DOHH2 (cell line): ENCODE measurements around the gene SNX20.

Experiments
- H3F3A ChIP-seq: fragments of 200-600 bp; sonication (generic), shearing (Covaris generic); 2 replicates; pipeline ENCODE4 v1.6.0; 2016; ENCODE audit warnings: antibody characterized with exemption, mild to moderate bottlenecking; ENCODE audit not compliant: control insufficient read depth, insufficient read depth
- H3K27ac ChIP-seq: fragments of 200-600 bp; sonication (generic); 2 replicates; pipeline ENCODE4 v1.5.1; 2014; ENCODE audit warnings: low read depth, mild to moderate bottlenecking, low read length, moderate library complexity
- H3K27me3 ChIP-seq: fragments of 200-600 bp; sonication (generic); 2 replicates; pipeline ENCODE4 v1.6.1; 2014; ENCODE audit warnings: mild to moderate bottlenecking, low read length, mixed read lengths; ENCODE audit not compliant: control insufficient read depth
- H3K36me3 ChIP-seq: fragments of 200-600 bp; sonication (generic); 2 replicates; pipeline ENCODE4 v1.6.1; 2014; ENCODE audit warnings: mild to moderate bottlenecking, low read length, moderate library complexity, mixed read lengths; ENCODE audit not compliant: control insufficient read depth
- H3K4me1 ChIP-seq: fragments of 200-600 bp; sonication (generic); 2 replicates; pipeline ENCODE4 v1.6.1; 2014; ENCODE audit warnings: mild to moderate bottlenecking, low read length, mixed read lengths; ENCODE audit not compliant: control insufficient read depth
- H3K4me2 ChIP-seq: fragments of 200-600 bp; sonication (generic); 2 replicates; pipeline ENCODE4 v1.6.0; 2014; ENCODE audit warnings: mild to moderate bottlenecking, low read length, moderate library complexity
- H3K4me3 ChIP-seq: fragments of 200-600 bp; sonication (generic); 2 replicates; pipeline ENCODE4 v1.5.1; 2014; ENCODE audit warnings: mild to moderate bottlenecking, low read length, mixed read lengths
- H3K79me2 ChIP-seq: fragments of 200-600 bp; sonication (generic); 2 replicates; pipeline ENCODE4 v1.6.1; 2014; ENCODE audit warnings: mild to moderate bottlenecking, low read length, mixed read lengths; ENCODE audit not compliant: control insufficient read depth
- H3K9me2 ChIP-seq: fragments of 200-600 bp; sonication (generic); replicated peaks from 2 replicates; pipeline ENCODE4 v1.6.1; 2014; ENCODE audit warnings: mild to moderate bottlenecking, low read length, mixed read lengths; ENCODE audit not compliant: control insufficient read depth
- H3K9me3 ChIP-seq: fragments of 200-600 bp; sonication (generic); 2 replicates; pipeline ENCODE4 v1.6.1; 2014; ENCODE audit warnings: antibody characterized with exemption, low read length, mixed read lengths; ENCODE audit not compliant: control insufficient read depth, insufficient read depth
- H4K20me1 ChIP-seq: fragments of 200-600 bp; sonication (generic); 2 replicates; pipeline ENCODE4 v1.6.0; 2014; ENCODE audit warnings: low read depth, mild to moderate bottlenecking, antibody characterized with exemption, low read length, moderate library complexity; ENCODE audit not compliant: control insufficient read depth, insufficient read depth
- EZH2phosphoT487 ChIP-seq: fragments of 200-600 bp; sonication (generic); IDR thresholded peaks from 2 replicates; pipeline ENCODE4 v1.6.1; 2017; ENCODE audit warnings: borderline replicate concordance, mild to moderate bottlenecking, antibody characterized with exemption, low read length, moderate library complexity, mixed read lengths
- TF ChIP-seq, protein P1 (sequence below): fragments of 200-600 bp; sonication (generic); IDR thresholded peaks from one replicate; pipeline ENCODE4 v1.5.1; 2014; ENCODE audit warnings: antibody characterized with exemption, mild to moderate bottlenecking, low read depth, low read length; ENCODE audit not compliant: poor library complexity, severe bottlenecking

The SNX20 gene

DNA sequence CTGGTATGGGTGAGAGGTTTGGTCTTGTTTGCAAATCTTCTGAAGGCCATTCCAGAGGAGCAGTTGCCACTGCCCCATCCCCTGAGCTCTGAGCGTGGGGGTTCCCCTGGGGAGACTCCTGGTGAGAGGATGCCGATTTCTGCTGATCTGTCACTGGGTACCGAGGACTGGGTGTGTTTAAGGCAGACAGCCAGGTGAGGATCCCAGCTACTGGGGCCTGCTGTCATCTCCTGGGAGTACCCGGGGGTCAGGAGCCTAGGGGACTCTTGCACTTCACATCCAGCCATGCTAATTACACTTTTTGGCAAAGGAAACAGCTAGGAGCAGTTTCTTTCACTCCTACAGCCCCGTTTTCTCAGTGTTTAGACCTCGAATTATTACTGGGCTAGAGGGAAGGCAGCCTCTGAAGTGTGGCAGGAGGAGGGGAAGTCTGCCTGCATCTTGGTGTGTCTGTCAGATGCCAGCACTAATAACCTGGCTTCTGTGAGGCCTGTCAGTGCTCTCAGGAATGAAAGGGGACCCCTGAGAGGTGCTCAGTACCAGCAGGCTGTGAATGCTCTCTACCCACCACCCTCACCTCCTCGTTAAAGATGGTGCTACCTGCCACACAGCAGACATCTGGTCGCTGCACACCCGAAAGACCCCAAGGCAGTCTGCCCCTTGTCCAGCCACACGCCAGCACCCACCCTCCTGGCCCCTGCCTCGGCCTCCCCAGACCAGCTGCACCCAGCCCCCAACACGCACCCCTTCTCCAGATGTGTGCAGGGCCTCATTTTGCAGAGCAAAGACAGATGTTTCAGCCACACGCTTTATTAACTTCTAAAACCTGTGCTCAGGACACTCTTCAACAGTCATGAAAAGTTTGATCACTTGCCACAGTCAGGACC lies 43.2 kb downstream of the SNX20 start:
- Histone ChIP-seq H3K9me2 (no peaks in the 10 kb centered on the region), H3F3A (no peaks in the 10 kb centered on the region), H3K36me3 (no peaks in the 10 kb centered on the region), H3K9me3 (no peaks in the 10 kb centered on the region), H3K27ac (no peak overlapping the region), H3K4me1 (no peaks in the 10 kb centered on the region), H3K79me2 (no peaks in the 10 kb centered on the region), H3K27me3 (no peaks in the 10 kb centered on the region; the same call in 1 of the 2 replicates), H3K4me3 (no peak overlapping the region), H4K20me1 (no peaks in the 10 kb centered on the region), H3K4me2 (no peak overlapping the region)
- TF ChIP-seq, protein P1, sequence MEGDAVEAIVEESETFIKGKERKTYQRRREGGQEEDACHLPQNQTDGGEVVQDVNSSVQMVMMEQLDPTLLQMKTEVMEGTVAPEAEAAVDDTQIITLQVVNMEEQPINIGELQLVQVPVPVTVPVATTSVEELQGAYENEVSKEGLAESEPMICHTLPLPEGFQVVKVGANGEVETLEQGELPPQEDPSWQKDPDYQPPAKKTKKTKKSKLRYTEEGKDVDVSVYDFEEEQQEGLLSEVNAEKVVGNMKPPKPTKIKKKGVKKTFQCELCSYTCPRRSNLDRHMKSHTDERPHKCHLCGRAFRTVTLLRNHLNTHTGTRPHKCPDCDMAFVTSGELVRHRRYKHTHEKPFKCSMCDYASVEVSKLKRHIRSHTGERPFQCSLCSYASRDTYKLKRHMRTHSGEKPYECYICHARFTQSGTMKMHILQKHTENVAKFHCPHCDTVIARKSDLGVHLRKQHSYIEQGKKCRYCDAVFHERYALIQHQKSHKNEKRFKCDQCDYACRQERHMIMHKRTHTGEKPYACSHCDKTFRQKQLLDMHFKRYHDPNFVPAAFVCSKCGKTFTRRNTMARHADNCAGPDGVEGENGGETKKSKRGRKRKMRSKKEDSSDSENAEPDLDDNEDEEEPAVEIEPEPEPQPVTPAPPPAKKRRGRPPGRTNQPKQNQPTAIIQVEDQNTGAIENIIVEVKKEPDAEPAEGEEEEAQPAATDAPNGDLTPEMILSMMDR, result no peak
- no peak for TF ChIP-seq EZH2phosphoT487

DNA sequence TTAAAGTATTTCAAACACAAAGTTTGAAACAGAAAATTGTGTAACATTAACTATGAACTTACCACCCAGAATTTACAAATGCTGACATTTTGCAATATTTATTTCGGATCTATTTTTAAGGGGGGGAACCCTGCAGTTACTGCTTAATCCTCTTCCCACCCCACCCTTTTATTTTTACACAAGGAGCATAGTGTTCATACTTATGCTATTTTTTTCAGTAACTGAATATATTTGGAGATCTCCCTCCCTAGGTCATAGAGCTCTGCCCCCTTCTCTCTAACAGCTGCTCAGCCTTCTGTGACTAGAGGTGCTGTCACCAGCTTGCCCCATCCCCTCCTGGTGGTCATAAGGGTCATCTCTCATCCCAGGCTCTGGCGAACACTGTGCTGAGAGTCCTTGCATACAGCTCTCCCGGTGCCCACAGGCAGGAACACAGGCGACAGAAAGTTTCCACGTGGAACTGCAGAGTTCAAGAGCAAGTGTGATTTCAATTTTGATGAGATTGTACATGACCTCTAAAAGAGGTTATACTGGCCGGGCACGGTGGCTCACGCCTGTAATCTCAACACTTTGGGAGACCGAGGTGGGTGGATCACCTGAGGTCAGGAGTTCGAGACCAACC lies 44.2 kb downstream of the SNX20 start:
- Histone ChIP-seq H3F3A (no peaks in the 10 kb centered on the region), H3K27ac (no peak overlapping the region), H3K36me3 (no peaks in the 10 kb centered on the region), H3K4me3 (no peak overlapping the region), H3K4me1 (no peaks in the 10 kb centered on the region), H3K4me2 (no peak overlapping the region), H3K9me2 (no peaks in the 10 kb centered on the region), H3K9me3 (no peaks in the 10 kb centered on the region), H3K27me3 (no peaks in the 10 kb centered on the region; the same call in 1 of the 2 replicates), H4K20me1 (no peaks in the 10 kb centered on the region), H3K79me2 (no peaks in the 10 kb centered on the region)
- TF ChIP-seq, protein P1, result no peak
- TF ChIP-seq EZH2phosphoT487, result no peak

DNA sequence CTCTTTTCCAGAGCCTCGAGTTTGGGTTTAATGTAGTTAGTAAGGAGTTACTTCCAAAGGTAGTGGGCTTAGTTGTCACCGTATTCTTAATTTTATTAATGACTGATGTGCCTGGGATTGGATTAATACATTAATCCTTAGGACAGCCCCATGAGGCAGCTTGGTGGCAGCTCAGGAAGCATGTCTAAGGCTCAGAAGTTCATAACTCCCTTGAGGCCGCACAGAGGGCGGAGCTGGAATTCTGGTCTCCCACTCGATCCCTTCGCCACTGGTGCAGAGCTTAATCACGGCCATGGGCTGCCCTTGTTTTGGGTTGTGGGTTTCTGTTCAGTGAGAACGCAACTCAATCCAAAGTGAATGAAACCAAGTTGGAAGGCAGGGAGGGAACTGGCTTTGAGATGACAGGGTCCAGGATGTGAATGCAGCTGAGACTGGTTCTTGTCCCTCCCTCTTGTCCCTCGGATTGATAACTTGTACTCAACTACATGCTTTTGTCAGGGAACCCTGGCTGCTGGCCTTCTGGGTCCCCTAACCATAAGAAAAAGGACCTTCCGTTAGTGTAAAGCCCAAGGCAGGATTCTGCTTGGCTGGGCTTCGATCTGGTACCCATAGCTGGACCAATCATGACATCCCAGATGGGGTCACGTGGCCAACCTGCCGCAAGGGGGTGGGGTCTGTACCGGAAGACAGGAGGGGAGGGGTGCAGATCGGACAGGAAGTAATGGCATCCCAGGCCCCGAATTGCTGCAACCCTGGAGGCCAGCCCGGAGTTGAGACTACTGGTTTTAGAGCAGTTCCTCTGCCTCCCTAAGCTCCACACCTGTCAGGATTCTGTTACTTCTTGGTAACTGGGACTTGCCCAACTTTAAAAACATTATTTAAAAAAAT lies 45.4 kb downstream of the SNX20 start:
- no peaks in the 10 kb centered on the region for H3K36me3 ChIP-seq
- H3K9me3 ChIP-seq, result no peaks in the 10 kb centered on the region
- no peak overlapping the region for H3K4me2 ChIP-seq
- H3K4me1 ChIP-seq, result no peaks in the 10 kb centered on the region
- no peaks in the 10 kb centered on the region for H3K27me3 ChIP-seq
- H3K27ac ChIP-seq, result no peak overlapping the region
- no peaks in the 10 kb centered on the region for H3K79me2 ChIP-seq
- no peaks in the 10 kb centered on the region for H4K20me1 ChIP-seq
- no peak for TF ChIP-seq EZH2phosphoT487
- H3K9me2 ChIP-seq, result no peaks in the 10 kb centered on the region
- no peaks in the 10 kb centered on the region for H3F3A ChIP-seq
- no peak overlapping the region for H3K4me3 ChIP-seq
